NCI-H2107 treated with DMSO at 0.1 percent for 48 hours (cell line): ENCODE measurements around the gene HSD17B7.
"Not testable (repeated sequence)": the region's sequence is repeated elsewhere in the genome, so short reads cannot be mapped to it uniquely, and the experiment has no call there.

Experiments used
- DNase-seq: peaks from one replicate; lab custom pipeline; 2025; ENCODE audit not compliant: unreplicated experiment; lab: John Stamatoyannopoulos, UW

HSD17B7 gene

GRCh38 chr1:162799995-162800830 lies 9.7 kb downstream of the HSD17B7 start:
- DNase-seq: peak; percentile 52

GRCh38 chr1:162807503-162807902 lies 17.0 kb downstream of the HSD17B7 start:
- DNase-seq: not testable (repeated sequence)

- DNase-seq: not testable (repeated sequence)
Observed at GRCh38 chr1:162812357-162812756, 21.9 kb downstream of the HSD17B7 start.

- not testable (repeated sequence) for DNase-seq
Observed at GRCh38 chr1:162818136-162818535, 27.6 kb downstream of the HSD17B7 start.

- DNase-seq: not testable (repeated sequence)
Observed at GRCh38 chr1:162818666-162819065, 28.2 kb downstream of the HSD17B7 start.

- peak; percentile 69 for DNase-seq
Observed at GRCh38 chr1:162822391-162823200, 32.1 kb downstream of the HSD17B7 start.

GRCh38 chr1:162823231-162823630 lies 32.7 kb downstream of the HSD17B7 start:
- no peak for DNase-seq

- DNase-seq: no peak
Observed at GRCh38 chr1:162823771-162824525, 33.4 kb downstream of the HSD17B7 start.

- no peak for DNase-seq
Observed at GRCh38 chr1:162829268-162829667, 38.8 kb downstream of the HSD17B7 start.

GRCh38 chr1:162832470-162832869 lies 42.0 kb downstream of the HSD17B7 start:
- no peak for DNase-seq

- DNase-seq: no peak
Observed at GRCh38 chr1:162835157-162835899, 44.8 kb downstream of the HSD17B7 start.

- no peak for DNase-seq
Observed at GRCh38 chr1:162838863-162839262, 48.4 kb downstream of the HSD17B7 start.

GRCh38 chr1:162840250-162840839 lies 49.8 kb downstream of the HSD17B7 start:
- DNase-seq: no peak

GRCh38 chr1:162844153-162844552 lies 53.7 kb downstream of the HSD17B7 start:
- no peak for DNase-seq

GRCh38 chr1:162846256-162847212 lies 56.0 kb downstream of the HSD17B7 start:
- DNase-seq: no peak

- peak; percentile 46 for DNase-seq
Observed at GRCh38 chr1:162847839-162848453, 57.4 kb downstream of the HSD17B7 start.

- DNase-seq: no peak
Observed at GRCh38 chr1:162849711-162850110, 59.2 kb downstream of the HSD17B7 start.

- no peak for DNase-seq
Observed at GRCh38 chr1:162851341-162851740, 60.8 kb downstream of the HSD17B7 start.
